Gastroesophageal sphincter (tissue), 3 donors: ENCODE measurements around the gene C2CD2.

ENCODE experiments used
- CTCF ChIP-seq, 4 experiments: fragments of 200-600 bp in 2 of 4; fragments of 450-650 bp in 2 of 4; sonication (generic) in 1 of 4; IDR thresholded peaks; one replicate each; pipeline ENCODE4 v1.5.1; 2017 to 2019; ENCODE audit warnings: antibody characterized with exemption in 4 of 4, mild to moderate bottlenecking in 2 of 4, moderate library complexity in 2 of 4
- EP300 ChIP-seq: sonication (generic); formaldehyde crosslinking; IDR thresholded peaks from one replicate; pipeline ENCODE4 v1.6.1; 2017; ENCODE audit warnings: antibody characterized with exemption, mild to moderate bottlenecking
- POLR2AphosphoS5 ChIP-seq: sonication (generic); formaldehyde crosslinking; IDR thresholded peaks from one replicate; pipeline ENCODE4 v1.6.1; 2017; ENCODE audit warnings: antibody characterized with exemption

- no peak for TF ChIP-seq CTCF (IDR thresholded peaks at IDR 0.05)
- TF ChIP-seq POLR2AphosphoS5 = no peak
- TF ChIP-seq EP300 = no peak
Measured at GRCh38 chr21:41974752-41975053, 20.9 kb upstream of the C2CD2 start.
